SK-N-SH treated with all-trans-retinoic acid at 6 μM for 48 hours (cell line): Measurements from ENCODE around the gene PRKD3.

Source experiments
- ATAC-seq: fragments of 200-7000 bp; cut with Tn5 transposase; 3 replicates; pipeline ENCODE4 v1.9.1; 2020; ENCODE audit warnings: mild to moderate bottlenecking, moderate library complexity
- ARNTL ChIP-seq: fragments of 450-650 bp; formaldehyde crosslinking; IDR thresholded peaks from 2 replicates; pipeline ENCODE4 v1.5.0; 2020; ENCODE audit warnings: low read depth, mild to moderate bottlenecking, moderate library complexity, borderline replicate concordance
- BACH2 ChIP-seq: fragments of 250-450 bp; sonication (Bioruptor Pico); IDR thresholded peaks from 2 replicates; pipeline ENCODE4 v1.9.0; 2021; ENCODE audit warnings: mild to moderate bottlenecking, borderline replicate concordance
- CREB5 ChIP-seq: fragments of 250-450 bp; sonication (Bioruptor Pico); IDR thresholded peaks from 2 replicates; pipeline ENCODE4 v1.5.1; 2020; ENCODE audit warnings: low read depth, mild to moderate bottlenecking, moderate library complexity
- CSDC2 ChIP-seq: fragments of 250-450 bp; sonication (Bioruptor Pico); IDR thresholded peaks from 2 replicates; pipeline ENCODE4 v1.5.0; 2020; ENCODE audit warnings: mild to moderate bottlenecking, moderate library complexity
- CSRNP3 ChIP-seq: fragments of 250-450 bp; sonication (Bioruptor Pico); IDR thresholded peaks from 2 replicates; pipeline ENCODE4 v1.5.1; 2021; ENCODE audit warnings: mild to moderate bottlenecking, moderate library complexity
- GLIS3 ChIP-seq: fragments of 250-450 bp; sonication (Bioruptor Pico); IDR thresholded peaks from 2 replicates; pipeline ENCODE4 v1.5.0; 2020; ENCODE audit warnings: mild to moderate bottlenecking, moderate library complexity
- ISL1 ChIP-seq: fragments of 250-450 bp; sonication (Bioruptor Pico); IDR thresholded peaks from 2 replicates; pipeline ENCODE4 v2.1.2; 2022; ENCODE audit warnings: mild to moderate bottlenecking, moderate library complexity
- PATZ1 ChIP-seq: fragments of 250-450 bp; sonication (Bioruptor Pico); IDR thresholded peaks from 2 replicates; pipeline ENCODE4 v1.8.0; 2020; ENCODE audit warnings: mild to moderate bottlenecking, moderate library complexity, borderline replicate concordance
- POU6F1 ChIP-seq: fragments of 250-450 bp; sonication (Bioruptor Pico); IDR thresholded peaks from 2 replicates; pipeline ENCODE4 v1.8.0; 2021; ENCODE audit warnings: low read depth, mild to moderate bottlenecking, moderate library complexity, borderline replicate concordance
- PPARA ChIP-seq: fragments of 250-450 bp; sonication (Bioruptor Pico); IDR thresholded peaks from 2 replicates; pipeline ENCODE4 v1.5.0; 2020; ENCODE audit warnings: mild to moderate bottlenecking, borderline replicate concordance
- RARB ChIP-seq: fragments of 250-450 bp; sonication (Bioruptor Pico); IDR thresholded peaks from 2 replicates; pipeline ENCODE4 v1.8.0; 2021; ENCODE audit warnings: mild to moderate bottlenecking, moderate library complexity
- TCF4 ChIP-seq: fragments of 250-450 bp; sonication (Bioruptor Pico); IDR thresholded peaks from 2 replicates; pipeline ENCODE4 v1.8.0; 2021; ENCODE audit warnings: mild to moderate bottlenecking, moderate library complexity, borderline replicate concordance
- TOX ChIP-seq: fragments of 250-450 bp; sonication (Bioruptor Pico); IDR thresholded peaks from 2 replicates; pipeline ENCODE4 v1.8.0; 2021; ENCODE audit warnings: mild to moderate bottlenecking, moderate library complexity, borderline replicate concordance
- TSHZ2 ChIP-seq: fragments of 250-450 bp; sonication (Bioruptor Pico); IDR thresholded peaks from 2 replicates; pipeline ENCODE4 v1.5.0; 2020; ENCODE audit warnings: mild to moderate bottlenecking, moderate library complexity
- ZC3H10 ChIP-seq: fragments of 250-450 bp; sonication (Bioruptor Pico); IDR thresholded peaks from 2 replicates; pipeline ENCODE4 v1.5.1; 2021; ENCODE audit warnings: mild to moderate bottlenecking, moderate library complexity
- ZFP3 ChIP-seq: fragments of 250-450 bp; sonication (Bioruptor Pico); IDR thresholded peaks from 2 replicates; pipeline ENCODE4 v1.5.0; 2020; ENCODE audit warnings: mild to moderate bottlenecking, moderate library complexity
- ZFP30 ChIP-seq: fragments of 450-650 bp; formaldehyde crosslinking; IDR thresholded peaks from 2 replicates; pipeline ENCODE4 v1.5.0; 2022; ENCODE audit warnings: mild to moderate bottlenecking, moderate library complexity
- ZNF70 ChIP-seq: fragments of 450-650 bp; formaldehyde crosslinking; IDR thresholded peaks from 2 replicates; pipeline ENCODE4 v1.5.0; 2020; ENCODE audit warnings: mild to moderate bottlenecking, moderate library complexity
- ZNF8 ChIP-seq: fragments of 450-650 bp; formaldehyde crosslinking; IDR thresholded peaks from 2 replicates; pipeline ENCODE4 v1.5.0; 2020; ENCODE audit warnings: mild to moderate bottlenecking, moderate library complexity

Gene PRKD3

GRCh38 chr2:37284381-37284780 is 40.3 kb downstream of the PRKD3 start:
- ATAC-seq = peak; percentile 29; the same call in 1 of the 3 replicates
- TF ChIP-seq TCF4 (CRISPR knock-in tag) = peak; percentile 31; the same call in 1 of the 2 replicates
- TF ChIP-seq ZFP3 (CRISPR knock-in tag) = no peak
- TF ChIP-seq ISL1 (CRISPR knock-in tag) = peak; percentile 60
- TF ChIP-seq, all 23 proteins: peak for 2

GRCh38 chr2:37283207-37283606 is 41.4 kb downstream of the PRKD3 start:
- ATAC-seq = peak; percentile 85
- TF ChIP-seq ISL1 (CRISPR knock-in tag) = peak; percentile 53
- TF ChIP-seq BACH2 = no peak
- TF ChIP-seq CSDC2 (CRISPR knock-in tag) = no peak
- TF ChIP-seq, all 23 proteins: peak for 1

- TF ChIP-seq ZFP3 (CRISPR knock-in tag) (no peak), CREB5 (CRISPR knock-in tag) (no peak), RARB (CRISPR knock-in tag) (no peak), PPARA (no peak), GLIS3 (no peak)
- no peak; the same call in 2 of the 3 replicates for ATAC-seq
These were observed 41.9 kb downstream of the PRKD3 start for GRCh38 chr2:37282746-37283145.

- TF ChIP-seq ZFP3 (CRISPR knock-in tag) = no peak
- no peak for TF ChIP-seq TSHZ2 (CRISPR knock-in tag)
- TF ChIP-seq PPARA = no peak
- no peak for TF ChIP-seq PATZ1 (CRISPR knock-in tag)
- no peak for TF ChIP-seq BACH2
- no peak for TF ChIP-seq ZC3H10 (CRISPR knock-in tag)
- no peak for TF ChIP-seq ARNTL (CRISPR knock-in tag)
- TF ChIP-seq CSRNP3 (CRISPR knock-in tag) = no peak
- no peak for TF ChIP-seq CREB5 (CRISPR knock-in tag)
- TF ChIP-seq TOX (CRISPR knock-in tag) = no peak
- TF ChIP-seq ZNF70 (CRISPR knock-in tag) = no peak
- TF ChIP-seq POU6F1 (CRISPR knock-in tag) = no peak
- no peak for TF ChIP-seq ZNF8
- TF ChIP-seq CSDC2 (CRISPR knock-in tag) = no peak
- TF ChIP-seq ISL1 (CRISPR knock-in tag) = no peak
- no peak for TF ChIP-seq TCF4 (CRISPR knock-in tag)
- TF ChIP-seq ZFP30 (CRISPR knock-in tag) = no peak
- ATAC-seq = no peak
These were observed 42.7 kb downstream of the PRKD3 start for GRCh38 chr2:37281916-37282315.
